HG03558 (cell line): ENCODE measurements around the gene NOS3.
A peak's percentile ranks its signal among the peaks of the same experiment; 100 is the strongest.
"Not testable (repeated sequence)": the region's sequence is repeated elsewhere in the genome, so short reads cannot be mapped to it uniquely, and the experiment has no call there.

ENCODE experiments used
- ATAC-seq: cut with Tn5 transposase; IDR thresholded peaks from one replicate; pipeline ENCODE4 v1.9.1; 2021; ENCODE audit warnings: moderate number of reproducible peaks; ENCODE audit not compliant: unreplicated experiment; ENCODE audit errors: extremely low read depth

The NOS3 gene

DNA sequence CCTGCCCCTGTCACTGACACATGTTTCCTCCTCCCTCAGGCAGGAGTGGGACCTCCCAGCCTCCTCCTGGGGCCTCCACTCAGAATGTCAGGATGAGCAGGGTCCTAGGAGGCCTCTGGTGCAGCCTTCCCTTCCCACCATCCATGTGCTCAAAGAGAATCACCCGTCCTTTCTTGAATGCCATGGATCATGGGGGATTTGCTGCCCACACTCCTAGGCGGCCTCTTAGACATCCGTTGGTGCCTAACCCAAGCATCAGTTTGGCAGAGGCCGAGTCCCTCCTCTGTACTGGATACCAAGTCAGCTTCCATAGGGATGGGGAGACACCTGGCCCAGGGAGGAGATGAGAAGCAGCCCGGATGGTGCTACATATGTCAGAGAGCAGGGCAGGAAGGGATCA, 7.0 kb downstream of the NOS3 start:
- ATAC-seq = no peak

DNA sequence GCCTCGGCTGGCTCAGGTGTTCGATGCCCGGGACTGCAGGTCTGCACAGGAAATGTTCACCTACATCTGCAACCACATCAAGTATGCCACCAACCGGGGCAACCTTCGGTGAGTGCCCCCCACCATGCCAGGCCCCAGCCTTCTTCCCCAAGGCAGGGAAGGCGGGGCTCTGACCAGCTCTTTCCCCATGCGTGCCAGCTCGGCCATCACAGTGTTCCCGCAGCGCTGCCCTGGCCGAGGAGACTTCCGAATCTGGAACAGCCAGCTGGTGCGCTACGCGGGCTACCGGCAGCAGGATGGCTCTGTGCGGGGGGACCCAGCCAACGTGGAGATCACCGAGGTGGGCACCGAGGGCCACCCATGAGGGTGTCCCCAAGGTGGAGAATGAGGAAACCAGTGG, 7.5 kb downstream of the NOS3 start:
- ATAC-seq = no peak

DNA sequence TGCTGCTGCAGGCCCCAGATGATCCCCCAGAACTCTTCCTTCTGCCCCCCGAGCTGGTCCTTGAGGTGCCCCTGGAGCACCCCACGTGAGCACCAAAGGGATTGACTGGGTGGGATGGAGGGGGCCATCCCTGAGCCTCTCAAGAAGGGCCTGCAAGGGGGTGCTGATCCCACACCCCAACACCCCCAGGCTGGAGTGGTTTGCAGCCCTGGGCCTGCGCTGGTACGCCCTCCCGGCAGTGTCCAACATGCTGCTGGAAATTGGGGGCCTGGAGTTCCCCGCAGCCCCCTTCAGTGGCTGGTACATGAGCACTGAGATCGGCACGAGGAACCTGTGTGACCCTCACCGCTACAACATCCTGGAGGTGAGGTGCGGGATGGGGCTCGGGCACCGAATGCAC, 8.2 kb downstream of the NOS3 start:
- no peak for ATAC-seq

DNA sequence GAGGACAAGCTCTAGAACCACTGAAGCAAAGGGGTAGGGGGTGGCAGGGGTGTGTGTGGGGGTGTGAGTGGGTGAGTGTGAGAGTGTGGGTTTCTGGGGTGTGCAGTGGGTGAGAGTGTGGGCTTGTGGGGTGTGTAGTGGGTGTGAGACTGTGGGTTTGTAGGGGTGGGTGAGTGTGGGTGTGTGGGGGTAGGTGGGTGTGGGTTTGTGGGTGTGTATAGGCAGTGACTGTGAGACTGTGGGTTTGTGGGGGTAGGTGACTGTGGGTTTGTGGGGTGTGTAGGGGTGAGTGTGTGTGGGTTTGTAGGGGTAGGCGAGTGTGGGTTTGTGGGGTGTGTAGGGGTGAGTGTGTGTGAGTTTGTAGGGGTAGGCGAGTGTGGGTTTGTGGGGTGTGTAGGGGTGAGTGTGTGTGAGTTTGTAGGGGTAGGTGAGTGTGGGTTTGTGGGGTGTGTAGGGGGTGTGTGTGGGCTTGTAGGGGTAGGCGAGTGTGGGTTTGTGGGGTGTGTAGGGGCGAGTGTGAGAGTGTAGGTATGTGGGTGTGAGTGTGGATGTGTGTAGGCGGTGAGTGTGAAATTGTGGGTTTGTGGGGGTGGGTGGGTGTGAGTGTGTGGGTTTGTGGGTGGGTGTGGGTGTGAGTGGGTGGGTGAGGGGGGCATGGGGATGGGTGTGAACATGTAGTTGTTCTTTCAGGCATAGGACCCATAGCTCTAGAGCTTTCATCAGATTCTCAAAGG, 8.8 kb downstream of the NOS3 start:
- ATAC-seq = no peak

DNA sequence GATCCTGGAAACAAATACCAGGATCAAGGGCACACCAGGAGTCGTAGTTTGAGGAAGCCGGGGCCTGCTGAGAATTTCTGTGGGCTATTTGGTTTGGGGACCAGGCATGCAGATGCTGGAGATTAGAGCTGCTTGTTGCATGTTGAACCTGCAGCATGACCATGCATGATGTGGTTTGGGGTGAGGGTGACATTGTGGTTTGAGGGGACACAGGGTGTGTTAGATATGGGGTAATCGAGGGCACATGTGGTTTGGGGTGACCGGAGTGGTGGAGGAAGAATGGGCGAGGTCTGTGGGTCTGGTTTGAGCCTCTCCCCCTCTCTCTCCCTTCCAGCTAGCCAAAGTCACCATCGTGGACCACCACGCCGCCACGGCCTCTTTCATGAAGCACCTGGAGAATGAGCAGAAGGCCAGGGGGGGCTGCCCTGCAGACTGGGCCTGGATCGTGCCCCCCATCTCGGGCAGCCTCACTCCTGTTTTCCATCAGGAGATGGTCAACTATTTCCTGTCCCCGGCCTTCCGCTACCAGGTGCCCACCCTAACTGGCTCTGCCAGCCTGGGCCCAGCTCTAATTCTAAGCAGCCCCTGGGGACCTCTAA, 10.2 kb downstream of the NOS3 start:
- ATAC-seq = no peak

DNA sequence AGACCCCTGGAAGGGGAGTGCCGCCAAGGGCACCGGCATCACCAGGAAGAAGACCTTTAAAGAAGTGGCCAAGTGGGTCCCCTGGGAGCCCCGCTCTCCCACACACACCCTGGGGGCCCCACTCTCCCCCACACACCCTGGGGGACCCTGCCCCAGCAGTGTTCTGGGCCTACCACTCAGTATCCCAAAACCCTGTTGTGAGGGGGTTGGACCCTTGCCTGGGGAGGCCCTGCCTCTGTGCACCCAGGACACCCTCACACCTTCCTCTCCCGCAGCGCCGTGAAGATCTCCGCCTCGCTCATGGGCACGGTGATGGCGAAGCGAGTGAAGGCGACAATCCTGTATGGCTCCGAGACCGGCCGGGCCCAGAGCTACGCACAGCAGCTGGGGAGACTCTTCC, 10.7 kb downstream of the NOS3 start:
- no peak for ATAC-seq

DNA sequence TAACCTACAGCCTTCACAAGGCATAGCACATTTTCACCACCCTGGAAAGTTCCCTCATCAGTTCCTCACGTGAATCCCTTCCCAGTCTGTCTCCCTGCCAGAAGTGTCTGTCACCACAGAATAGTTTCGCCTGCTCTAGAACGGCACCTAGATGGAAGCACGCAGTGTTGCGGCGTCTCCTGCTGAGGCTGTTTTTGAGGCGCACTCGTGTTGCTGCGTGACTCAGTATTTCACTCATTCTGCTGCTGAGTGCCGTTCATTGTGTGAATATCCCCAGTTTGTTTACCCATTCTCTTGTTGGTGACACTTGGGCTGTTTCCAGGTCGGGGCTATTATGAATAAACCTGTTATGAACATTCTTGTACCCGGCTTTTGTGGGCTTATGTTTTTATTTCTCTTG, 12.8 kb downstream of the NOS3 start:
- ATAC-seq = no peak

DNA sequence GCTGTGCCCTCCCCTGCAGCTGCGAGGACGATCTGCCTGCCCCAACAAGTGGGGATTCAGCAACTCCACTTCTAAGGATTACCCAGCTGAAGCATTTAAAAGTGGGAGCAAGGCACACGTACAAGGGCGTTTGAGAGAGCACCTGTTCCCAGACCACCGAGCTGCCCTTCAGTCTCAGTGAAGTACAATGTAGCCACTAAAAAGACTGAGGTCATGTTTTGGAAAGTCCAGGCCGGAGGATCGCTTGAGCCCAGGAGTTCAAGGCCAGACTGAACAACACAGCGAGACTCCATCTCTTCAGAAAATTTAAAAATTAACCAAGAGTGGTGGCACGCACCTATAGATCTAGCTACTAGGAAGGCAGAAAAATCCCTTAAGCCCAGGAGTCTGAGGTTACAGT, 14.7 kb downstream of the NOS3 start:
- no peak for ATAC-seq

DNA sequence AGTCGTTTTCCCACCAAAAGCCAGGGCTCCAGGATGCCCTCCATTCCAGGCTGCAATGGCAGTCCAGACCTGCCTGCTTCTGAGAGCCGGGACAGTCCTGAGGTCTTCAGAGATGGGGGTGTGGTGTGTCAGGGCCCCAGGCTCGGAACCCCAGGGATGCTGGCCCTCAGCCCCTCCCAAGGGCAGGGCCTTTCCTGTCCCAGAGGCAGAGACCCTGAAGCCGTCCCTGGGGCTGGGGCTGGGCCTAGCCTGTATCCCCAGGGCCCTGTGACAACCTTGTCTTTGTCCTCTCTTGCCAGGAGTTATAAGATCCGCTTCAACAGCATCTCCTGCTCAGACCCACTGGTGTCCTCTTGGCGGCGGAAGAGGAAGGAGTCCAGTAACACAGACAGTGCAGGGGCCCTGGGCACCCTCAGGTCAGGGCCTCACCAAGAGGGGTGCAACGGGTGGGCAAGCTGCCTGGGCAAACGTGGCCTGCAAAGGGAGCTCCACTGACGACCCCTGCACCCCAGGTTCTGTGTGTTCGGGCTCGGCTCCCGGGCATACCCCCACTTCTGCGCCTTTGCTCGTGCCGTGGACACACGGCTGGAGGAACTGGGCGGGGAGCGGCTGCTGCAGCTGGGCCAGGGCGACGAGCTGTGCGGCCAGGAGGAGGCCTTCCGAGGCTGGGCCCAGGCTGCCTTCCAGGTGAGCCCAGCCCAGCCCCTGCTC, 15.9 kb downstream of the NOS3 start:
- ATAC-seq = no peak

DNA sequence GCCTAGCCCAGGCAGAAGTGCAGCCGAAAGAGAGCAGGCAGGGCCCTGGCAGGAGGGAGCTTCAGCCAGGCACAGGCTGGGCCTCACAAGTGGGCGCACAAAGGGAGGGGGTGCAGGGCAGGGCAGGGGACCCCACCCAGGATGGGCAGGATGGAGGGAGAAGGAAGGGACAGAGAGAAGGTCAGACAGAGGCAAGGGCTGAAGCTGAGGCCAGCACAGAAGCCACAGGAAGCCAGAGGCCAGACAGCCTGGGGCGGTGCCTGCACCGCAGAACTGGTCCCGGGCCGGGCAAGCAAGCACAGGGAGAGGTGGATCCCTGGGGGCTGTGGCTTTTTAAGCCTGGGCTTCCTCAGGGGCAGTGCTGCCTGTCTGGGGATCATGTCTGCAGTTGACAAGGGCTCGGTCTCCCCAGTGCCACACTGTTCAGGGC, 16.7 kb downstream of the NOS3 start:
- ATAC-seq = no peak

DNA sequence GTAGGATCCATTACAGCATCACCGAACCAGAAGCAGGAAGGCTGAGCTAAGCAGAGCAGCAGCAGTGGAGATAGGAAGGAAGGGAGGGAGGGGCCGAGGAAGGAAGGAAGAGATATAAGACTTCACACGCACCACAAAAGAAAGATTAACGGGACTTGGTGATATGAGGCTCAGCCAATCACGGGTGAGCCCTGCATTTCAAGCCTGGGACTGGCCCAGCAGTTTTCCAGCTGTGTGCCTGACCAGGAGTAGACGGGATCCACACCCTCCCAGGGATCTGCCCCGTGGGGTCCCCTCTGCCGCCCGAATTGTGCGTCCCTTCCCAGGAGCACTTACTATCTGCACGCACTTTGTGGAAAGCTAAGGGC, 17.3 kb downstream of the NOS3 start:
- ATAC-seq = no peak

DNA sequence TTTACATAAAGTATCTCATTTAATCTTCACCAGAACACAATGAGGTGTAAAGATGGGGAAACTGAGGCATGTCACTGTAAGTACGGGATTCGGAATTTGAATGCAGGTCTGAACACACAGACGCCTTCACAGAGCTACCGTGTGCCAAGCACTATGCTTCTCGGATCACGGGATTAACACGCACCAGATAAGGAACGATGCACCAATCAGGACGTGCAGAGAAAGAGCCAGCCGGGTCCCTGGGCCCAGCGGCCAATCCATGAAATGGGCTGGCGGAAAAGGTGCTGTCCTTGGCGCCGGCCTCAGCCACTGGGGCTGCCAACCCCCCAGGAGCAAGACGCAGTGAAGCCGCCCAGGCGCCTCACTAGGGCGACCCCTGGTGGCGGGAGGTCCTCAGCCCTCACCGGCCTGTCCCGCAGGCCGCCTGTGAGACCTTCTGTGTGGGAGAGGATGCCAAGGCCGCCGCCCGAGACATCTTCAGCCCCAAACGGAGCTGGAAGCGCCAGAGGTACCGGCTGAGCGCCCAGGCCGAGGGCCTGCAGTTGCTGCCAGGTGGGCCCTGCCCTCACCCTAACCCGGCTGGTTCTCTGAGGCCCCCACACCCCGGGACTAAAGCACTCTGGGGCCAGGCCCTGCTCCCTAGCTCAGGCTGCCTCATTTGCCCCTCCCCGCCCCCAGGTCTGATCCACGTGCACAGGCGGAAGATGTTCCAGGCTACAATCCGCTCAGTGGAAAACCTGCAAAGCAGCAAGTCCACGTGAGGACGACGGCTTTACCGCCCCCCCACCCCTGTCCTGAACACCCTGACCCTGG, 17.9 kb downstream of the NOS3 start:
- ATAC-seq = peak; percentile 66

DNA sequence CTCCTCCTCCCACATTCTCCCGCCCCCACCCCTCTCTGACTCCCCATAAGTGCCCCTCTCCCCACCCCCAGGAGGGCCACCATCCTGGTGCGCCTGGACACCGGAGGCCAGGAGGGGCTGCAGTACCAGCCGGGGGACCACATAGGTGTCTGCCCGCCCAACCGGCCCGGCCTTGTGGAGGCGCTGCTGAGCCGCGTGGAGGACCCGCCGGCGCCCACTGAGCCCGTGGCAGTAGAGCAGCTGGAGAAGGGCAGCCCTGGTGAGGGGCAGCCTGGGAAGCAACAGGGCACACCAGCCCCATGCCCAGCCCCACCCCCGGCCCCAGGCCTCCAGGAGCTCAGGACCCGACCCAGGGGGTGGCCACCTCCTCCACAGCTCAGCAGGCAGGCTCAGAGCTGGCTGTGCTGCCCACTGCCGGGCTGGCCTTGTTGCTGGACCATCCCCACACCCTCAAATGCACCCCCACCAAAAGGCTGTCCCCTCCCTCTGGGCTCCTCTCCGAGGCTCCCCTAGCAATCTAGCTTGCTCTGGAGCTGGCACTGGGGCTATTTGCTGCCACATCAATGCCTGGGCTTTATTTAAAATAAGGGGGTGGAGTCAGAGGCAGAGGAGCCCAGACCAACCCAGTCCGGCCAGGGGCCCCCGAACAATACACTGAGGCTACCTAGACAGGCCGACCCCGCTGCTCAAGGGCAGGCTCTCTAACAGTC, 18.7 kb downstream of the NOS3 start:
- ATAC-seq = no peak

DNA sequence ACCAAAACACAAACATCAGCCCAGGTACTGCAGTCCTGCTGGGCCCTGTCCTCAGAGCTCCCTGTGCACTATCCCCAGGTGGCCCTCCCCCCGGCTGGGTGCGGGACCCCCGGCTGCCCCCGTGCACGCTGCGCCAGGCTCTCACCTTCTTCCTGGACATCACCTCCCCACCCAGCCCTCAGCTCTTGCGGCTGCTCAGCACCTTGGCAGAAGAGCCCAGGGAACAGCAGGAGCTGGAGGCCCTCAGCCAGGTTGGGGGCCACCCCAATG, 19.2 kb downstream of the NOS3 start:
- ATAC-seq = no peak

DNA sequence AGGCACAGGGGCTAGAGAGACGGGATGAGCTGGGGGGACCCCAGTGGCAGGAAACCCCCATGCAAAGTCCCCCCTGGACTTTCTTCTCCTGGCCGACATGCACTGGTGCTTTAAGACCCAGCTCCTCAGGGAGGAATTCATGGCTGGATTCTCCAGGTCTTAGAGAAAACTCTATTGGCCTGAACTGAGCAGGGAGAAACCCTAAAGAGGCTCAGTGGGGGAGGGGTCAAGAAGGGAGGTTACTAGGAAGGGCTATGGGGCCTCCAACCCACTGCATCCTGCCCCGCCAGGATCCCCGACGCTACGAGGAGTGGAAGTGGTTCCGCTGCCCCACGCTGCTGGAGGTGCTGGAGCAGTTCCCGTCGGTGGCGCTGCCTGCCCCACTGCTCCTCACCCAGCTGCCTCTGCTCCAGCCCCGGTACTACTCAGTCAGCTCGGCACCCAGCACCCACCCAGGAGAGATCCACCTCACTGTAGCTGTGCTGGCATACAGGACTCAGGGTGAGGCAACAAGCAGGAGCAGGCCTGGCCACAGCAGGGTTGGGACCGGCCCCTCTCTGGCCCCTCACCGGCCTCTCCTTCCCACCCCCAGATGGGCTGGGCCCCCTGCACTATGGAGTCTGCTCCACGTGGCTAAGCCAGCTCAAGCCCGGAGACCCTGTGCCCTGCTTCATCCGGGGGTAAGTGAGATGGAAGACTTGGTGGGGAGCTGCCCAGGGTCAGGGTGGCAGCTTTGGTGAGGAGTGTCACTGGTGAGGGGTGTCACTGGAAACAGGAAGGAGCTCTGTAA, 19.7 kb downstream of the NOS3 start:
- ATAC-seq = no peak

DNA sequence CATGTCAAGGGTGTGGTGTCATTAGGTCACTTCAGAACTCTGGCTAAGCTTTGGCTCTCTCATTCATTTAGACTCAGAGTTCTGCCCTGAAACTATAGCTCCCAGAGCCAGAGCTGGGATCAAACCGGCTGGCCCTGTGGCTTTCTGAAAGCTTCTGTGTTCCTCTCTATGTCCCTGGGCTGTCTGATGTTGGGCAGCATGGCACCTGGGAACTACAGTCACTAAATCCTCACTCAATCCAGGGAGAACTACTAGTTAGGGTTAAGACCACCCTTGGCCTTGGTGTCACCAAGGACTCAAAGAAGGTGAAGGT, 20.2 kb downstream of the NOS3 start:
- ATAC-seq = no peak

DNA sequence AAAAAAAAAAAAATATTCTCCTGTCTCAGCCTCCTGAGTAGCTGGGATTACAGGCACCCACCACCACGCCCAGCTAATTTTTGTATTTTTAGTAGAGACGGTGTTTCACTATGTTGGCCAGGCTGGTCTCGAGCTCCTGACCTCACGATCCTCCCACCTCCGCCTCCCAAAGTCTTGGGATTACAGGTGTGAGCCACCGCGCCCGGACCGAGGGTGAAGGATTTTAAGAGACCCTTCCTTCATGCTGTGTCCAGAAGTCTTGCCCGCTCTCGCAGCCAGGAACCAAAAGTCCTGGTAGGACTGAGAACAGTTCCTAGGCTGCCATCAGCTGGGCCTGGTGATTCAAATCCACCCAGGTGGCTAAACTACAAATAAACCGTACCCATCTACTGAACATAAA, 20.8 kb downstream of the NOS3 start:
- ATAC-seq = not testable (repeated sequence)

DNA sequence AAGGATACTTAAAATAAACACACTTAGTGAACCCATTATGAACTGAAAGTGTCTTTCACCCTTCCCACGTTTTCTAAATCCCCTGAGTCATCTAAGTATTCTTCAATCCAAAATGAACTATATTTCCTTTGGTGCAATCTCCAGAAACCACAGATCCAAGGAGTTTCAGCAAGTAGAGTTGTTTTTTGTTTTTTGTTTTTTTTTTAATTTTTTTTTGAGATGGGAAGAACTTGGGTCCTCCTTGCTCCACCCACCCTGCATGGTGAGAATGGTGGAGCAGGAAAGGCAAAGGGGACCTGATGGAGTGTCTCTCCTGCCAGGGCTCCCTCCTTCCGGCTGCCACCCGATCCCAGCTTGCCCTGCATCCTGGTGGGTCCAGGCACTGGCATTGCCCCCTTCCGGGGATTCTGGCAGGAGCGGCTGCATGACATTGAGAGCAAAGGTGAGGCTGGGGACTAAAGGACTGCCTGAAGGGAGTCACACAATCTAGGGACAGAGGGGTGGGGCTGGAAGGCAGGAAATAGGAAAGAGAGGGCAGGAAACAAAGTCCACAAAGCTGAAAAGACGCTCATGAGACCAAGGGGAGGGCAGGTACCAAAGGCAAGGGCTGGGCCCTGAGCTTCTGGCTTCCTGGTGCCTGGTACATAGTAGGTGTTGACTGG, 21.3 kb downstream of the NOS3 start:
- no peak for ATAC-seq

DNA sequence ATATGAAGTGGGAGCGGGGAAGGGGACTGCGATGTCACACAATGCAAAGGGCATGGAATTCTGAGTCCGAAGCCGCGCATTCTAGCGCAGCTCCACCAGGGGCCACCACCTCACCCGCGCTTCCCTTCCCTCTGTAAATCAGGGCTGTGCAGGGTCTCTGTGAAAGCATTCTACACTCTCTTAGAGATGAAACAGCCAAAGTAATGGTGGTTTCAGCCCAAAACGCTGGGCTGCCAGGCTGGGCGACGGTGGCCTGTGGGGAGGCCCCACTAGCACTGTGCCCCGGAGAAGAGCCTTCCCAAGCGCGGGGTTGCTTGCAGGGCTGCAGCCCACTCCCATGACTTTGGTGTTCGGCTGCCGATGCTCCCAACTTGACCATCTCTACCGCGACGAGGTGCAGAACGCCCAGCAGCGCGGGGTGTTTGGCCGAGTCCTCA, 22.1 kb downstream of the NOS3 start:
- ATAC-seq = no peak
